Astrocyte of the spinal cord (primary cell): ENCODE results near the gene CCNT2.

ENCODE experiments used
- DNase-seq: peaks from one replicate; pipeline ENCODE4 v3.0.0; 2011; ENCODE audit warnings: low read depth, low spot score
- H3K4me3 ChIP-seq: 2 replicates; pipeline ENCODE4 v1.5.1; 2011; ENCODE audit warnings: low read depth, mild to moderate bottlenecking, low read length, moderate library complexity
- in situ Hi-C: cut with HindIII; loops from 2 replicates; pipeline ENCODE4 v1.10.0; 2017; ENCODE audit warnings: low sequenced_read_pairs
- TF ChIP-seq, protein P1 (sequence below): IDR thresholded peaks from 2 replicates; pipeline ENCODE4 v1.5.1; 2012; ENCODE audit warnings: low read depth, mild to moderate bottlenecking, low read length, inconsistent platforms

Gene CCNT2

DNA sequence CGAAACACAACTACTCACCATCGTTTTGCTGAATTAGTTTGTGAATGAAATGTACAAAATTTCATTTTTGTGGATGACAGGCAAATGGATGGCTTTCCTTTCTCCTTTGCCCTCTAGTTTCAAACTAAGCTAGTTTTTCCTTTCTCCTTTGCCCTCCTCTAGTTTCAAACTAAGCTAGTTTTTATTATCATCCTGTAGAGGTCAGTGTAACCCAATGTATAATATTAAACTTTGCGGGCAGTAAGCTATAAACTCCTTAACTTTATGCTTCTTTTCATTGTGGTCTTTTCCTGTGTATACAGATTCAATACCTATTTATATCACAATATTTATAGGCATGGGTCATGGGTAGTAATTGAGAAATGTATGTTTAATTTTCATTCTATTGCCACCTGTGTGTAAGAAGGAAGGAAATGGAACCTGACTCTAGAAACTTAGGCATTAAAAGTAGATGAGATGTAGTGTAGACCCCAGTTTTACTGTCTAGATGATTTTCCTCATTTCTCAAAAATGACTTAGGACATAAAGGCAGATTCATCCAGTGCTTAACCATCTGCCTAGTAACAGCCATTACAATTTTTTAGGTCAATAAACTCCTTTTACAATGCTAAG, 70.5 kb downstream of the CCNT2 start:
- peak; percentile 44 for DNase-seq
- TF ChIP-seq, protein P1, sequence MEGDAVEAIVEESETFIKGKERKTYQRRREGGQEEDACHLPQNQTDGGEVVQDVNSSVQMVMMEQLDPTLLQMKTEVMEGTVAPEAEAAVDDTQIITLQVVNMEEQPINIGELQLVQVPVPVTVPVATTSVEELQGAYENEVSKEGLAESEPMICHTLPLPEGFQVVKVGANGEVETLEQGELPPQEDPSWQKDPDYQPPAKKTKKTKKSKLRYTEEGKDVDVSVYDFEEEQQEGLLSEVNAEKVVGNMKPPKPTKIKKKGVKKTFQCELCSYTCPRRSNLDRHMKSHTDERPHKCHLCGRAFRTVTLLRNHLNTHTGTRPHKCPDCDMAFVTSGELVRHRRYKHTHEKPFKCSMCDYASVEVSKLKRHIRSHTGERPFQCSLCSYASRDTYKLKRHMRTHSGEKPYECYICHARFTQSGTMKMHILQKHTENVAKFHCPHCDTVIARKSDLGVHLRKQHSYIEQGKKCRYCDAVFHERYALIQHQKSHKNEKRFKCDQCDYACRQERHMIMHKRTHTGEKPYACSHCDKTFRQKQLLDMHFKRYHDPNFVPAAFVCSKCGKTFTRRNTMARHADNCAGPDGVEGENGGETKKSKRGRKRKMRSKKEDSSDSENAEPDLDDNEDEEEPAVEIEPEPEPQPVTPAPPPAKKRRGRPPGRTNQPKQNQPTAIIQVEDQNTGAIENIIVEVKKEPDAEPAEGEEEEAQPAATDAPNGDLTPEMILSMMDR: peak; percentile 41
- in situ Hi-C loops: no loop called here
- H3K4me3 ChIP-seq: no peak overlapping the region

DNA sequence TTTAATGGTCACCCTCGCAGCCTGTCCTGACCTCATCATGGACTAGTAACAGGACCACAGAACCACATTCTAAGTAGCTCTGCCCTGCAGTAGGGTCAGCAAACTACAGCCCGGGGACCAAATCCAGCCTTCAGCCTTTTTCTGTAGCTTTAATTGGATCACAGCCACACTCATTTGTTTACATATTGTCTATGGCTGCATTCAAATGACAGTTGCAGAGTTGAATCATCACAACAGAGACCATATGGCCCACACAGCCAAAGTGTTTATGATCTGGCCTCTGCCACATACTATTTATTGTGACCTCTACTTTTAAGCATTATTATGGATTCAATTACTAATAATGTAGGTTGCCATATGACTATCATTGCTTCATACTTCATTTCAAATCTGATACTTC, 80.9 kb downstream of the CCNT2 start:
- no peak for DNase-seq
- in situ Hi-C loops: no loop called here
- no peak overlapping the region for H3K4me3 ChIP-seq
- TF ChIP-seq, protein P1: no peak

DNA sequence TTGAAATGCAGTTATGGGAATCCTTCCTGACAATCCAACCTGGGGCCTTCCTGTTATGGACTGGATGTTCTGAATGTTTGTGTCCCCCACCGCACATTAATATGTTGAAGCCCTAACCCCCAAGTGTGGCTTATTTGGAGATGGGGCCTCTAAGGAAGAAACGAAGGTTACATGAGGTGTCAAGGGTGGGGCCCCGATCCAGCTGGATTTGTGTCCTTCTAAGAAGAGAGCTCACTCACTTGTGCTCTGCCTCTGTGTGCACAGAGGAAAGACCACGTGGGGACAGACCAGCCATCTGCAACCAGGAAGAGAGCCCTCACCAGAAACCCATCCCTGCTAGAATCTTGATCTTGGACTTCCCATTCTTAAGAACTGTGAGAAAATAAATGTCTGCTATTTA, 84.2 kb downstream of the CCNT2 start:
- in situ Hi-C loops: no loop called here
- no peak overlapping the region for H3K4me3 ChIP-seq
- no peak for DNase-seq
- TF ChIP-seq, protein P1: no peak

DNA sequence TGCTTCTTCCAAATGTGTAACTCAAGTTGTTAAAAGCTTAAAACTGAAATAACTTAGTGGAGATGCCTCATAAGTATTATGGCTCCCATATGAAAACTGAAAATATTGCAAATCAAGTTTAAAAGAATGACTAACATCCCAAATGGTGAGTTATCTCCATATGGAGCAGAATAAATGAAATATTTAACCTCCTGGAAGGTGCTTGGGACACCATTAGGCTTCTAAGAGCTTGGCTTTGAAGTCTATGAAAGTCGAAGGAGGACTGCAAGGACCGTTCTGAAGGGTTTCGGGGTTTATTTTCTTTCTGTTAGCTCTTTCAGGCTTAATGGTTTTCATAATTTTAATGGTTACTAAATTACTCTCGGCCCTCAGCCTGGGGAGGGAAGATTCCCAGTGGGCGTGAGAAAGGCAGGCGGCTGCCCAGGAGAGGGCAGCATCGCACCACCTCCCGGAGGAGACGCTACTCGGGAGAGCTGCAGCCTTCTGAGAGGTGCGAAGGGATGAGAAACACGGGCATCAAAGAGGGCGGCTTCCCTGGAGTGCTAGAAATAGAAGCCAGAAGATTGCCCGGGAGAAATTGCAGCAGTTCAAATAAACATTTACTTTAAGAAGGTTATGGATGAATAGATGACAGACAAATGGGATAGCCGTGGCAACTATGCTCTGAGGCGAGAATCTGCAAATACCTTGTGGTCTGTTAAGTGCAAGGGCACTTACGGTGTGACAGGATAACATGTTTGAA, 85.6 kb downstream of the CCNT2 start:
- DNase-seq: peak; percentile 72
- no peak overlapping the region for H3K4me3 ChIP-seq
- TF ChIP-seq, protein P1: peak; percentile 98
- in situ Hi-C loops: no loop called here

DNA sequence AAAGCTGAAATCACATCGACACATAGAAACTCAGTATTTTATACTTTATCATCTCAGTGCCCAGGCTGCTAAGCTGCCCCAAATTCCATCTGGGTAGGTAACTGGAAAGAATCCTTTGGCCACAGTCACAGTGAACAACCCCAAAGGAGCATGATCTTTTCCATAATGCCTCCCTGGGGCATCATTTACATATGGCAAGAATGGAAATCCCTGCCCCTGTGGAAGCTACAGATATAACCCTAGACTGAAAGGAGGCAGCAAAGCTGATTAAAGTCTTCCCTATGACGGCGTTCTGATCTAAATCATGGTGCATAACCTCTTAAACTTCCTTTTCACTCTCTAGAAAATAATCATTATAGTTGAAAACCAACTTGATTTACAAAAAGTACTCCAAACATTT, 87.1 kb downstream of the CCNT2 start:
- H3K4me3 ChIP-seq: no peak overlapping the region
- in situ Hi-C loops: no loop called here
- DNase-seq: no peak
- TF ChIP-seq, protein P1: no peak
